ENCODE results near the gene RNF187. TPM values are rescaled to one million over a fixed set of nuclear protein-coding genes. Genes with fewer than 3 reads are reported as not detected.
"Not testable (repeated sequence)": the region's sequence is repeated elsewhere in the genome, so short reads cannot be mapped to it uniquely, and the experiment has no call there.

RNF187 gene
- total RNA-seq, 1 experiment from 2014 or later = 97.7 TPM

- ATAC-seq (peak; percentile 92), DNase-seq (peak; percentile 88)
- Histone ChIP-seq H3K9ac (ENCODE audit: low read length) (no peak overlapping the region), H2AFZ (ENCODE audit: low read length) (peak overlapping the region; percentile 74), H3K4me1 (ENCODE audit: insufficient read depth, low read length) (peaks cover 3% of the 10 kb centered on the region; the same call in 1 of the 2 replicates), H3K27ac (ENCODE audit: low read length) (no peak overlapping the region), H3F3A (ENCODE audit: low read length, unreplicated experiment) (no peaks in the 10 kb centered on the region), H3K27me3 (ENCODE audit: low read length) (no peaks in the 10 kb centered on the region), H3K9me2 (replicated peaks; ENCODE audit: low read length) (no peaks in the 10 kb centered on the region), H3K9me3 (ENCODE audit: low read length) (no peaks in the 10 kb centered on the region), H3K79me2 (ENCODE audit: low read length) (no peaks in the 10 kb centered on the region), H3K4me3 (ENCODE audit: low read length) (0 out of 2 replicates have a peak overlapping the region, but pooled peaks have one; percentile 14), H4K20me1 (ENCODE audit: low read length) (no peaks in the 10 kb centered on the region), H3K36me3 (ENCODE audit: low read depth, low read length) (no peaks in the 10 kb centered on the region), H3K4me2 (ENCODE audit: low read length) (peak overlapping the region; percentile 57)
- no TSS peak for BruUV-seq (replicated peaks)
- intact Hi-C loops (cut with micrococcal nuclease) = no loop called here
- CTCF ChIA-PET = no interaction called here
- TF ChIP-seq CTCF (conservative IDR thresholded peaks at IDR 0.05; ENCODE audit: low read depth, low read length) = peak; percentile 97
- TF ChIP-seq EZH2 (IDR thresholded peaks at IDR 0.05; ENCODE audit: low read length, unreplicated experiment) = no peak
- POLR2A ChIA-PET (ENCODE audit: unreplicated experiment) = no interaction called here
These were observed 14.0 kb downstream of the RNF187 start for GRCh38 chr1:228500901-228501871.

- ATAC-seq (no peak), DNase-seq (no peak)
- H3K4me1 ChIP-seq (ENCODE audit: insufficient read depth, low read length) = peaks cover 3% of the 10 kb centered on the region; the same call in 1 of the 2 replicates
- no peaks in the 10 kb centered on the region for H3K79me2 ChIP-seq (ENCODE audit: low read length)
- no peak overlapping the region for H2AFZ ChIP-seq (ENCODE audit: low read length)
- no peaks in the 10 kb centered on the region for H3K9me3 ChIP-seq (ENCODE audit: low read length)
- no peaks in the 10 kb centered on the region for H4K20me1 ChIP-seq (ENCODE audit: low read length)
- H3K4me3 ChIP-seq (ENCODE audit: low read length) = no peak overlapping the region
- ChIA-PET CTCF (no interaction called here), POLR2A (ENCODE audit: unreplicated experiment) (no interaction called here)
- H3K36me3 ChIP-seq (ENCODE audit: low read depth, low read length) = no peaks in the 10 kb centered on the region
- no peak overlapping the region for H3K27ac ChIP-seq (ENCODE audit: low read length)
- H3F3A ChIP-seq (ENCODE audit: low read length, unreplicated experiment) = no peaks in the 10 kb centered on the region
- intact Hi-C loops (cut with micrococcal nuclease) = no loop called here
- no TSS peak for BruUV-seq (replicated peaks)
- H3K9me2 ChIP-seq (replicated peaks; ENCODE audit: low read length) = no peaks in the 10 kb centered on the region
- 0 out of 2 replicates have a peak, but pooled peaks cover under 1% of the 10 kb centered on the region for H3K27me3 ChIP-seq (ENCODE audit: low read length)
- no peak overlapping the region for H3K4me2 ChIP-seq (ENCODE audit: low read length)
- TF ChIP-seq CTCF (conservative IDR thresholded peaks at IDR 0.05; ENCODE audit: low read depth, low read length) (no peak), EZH2 (IDR thresholded peaks at IDR 0.05; ENCODE audit: low read length, unreplicated experiment) (no peak), EZH2phosphoT487 (IDR thresholded peaks at IDR 0.05; ENCODE audit: borderline replicate concordance, low read length) (no peak)
- no peak overlapping the region for H3K9ac ChIP-seq (ENCODE audit: low read length)
These were observed 15.3 kb downstream of the RNF187 start for GRCh38 chr1:228502522-228502921.

- DNase-seq; POLR2A ChIA-PET (ENCODE audit: unreplicated experiment); intact Hi-C loops (cut with micrococcal nuclease); H3K27me3 ChIP-seq (ENCODE audit: low read length); BruUV-seq (replicated peaks); ATAC-seq; H3K9me2 ChIP-seq (replicated peaks; ENCODE audit: low read length); H4K20me1 ChIP-seq (ENCODE audit: low read length); CTCF ChIA-PET; H3K36me3 ChIP-seq (ENCODE audit: low read depth, low read length); H3K9me3 ChIP-seq (ENCODE audit: low read length); H3K4me2 ChIP-seq (ENCODE audit: low read length); H2AFZ ChIP-seq (ENCODE audit: low read length); H3K27ac ChIP-seq (ENCODE audit: low read length); H3K4me1 ChIP-seq (ENCODE audit: insufficient read depth, low read length); H3F3A ChIP-seq (ENCODE audit: low read length, unreplicated experiment); H3K4me3 ChIP-seq (ENCODE audit: low read length); H3K9ac ChIP-seq (ENCODE audit: low read length); H3K79me2 ChIP-seq (ENCODE audit: low read length): not testable (repeated sequence)
These were observed 18.8 kb downstream of the RNF187 start for GRCh38 chr1:228505944-228506343.

Data from PC-3 (cell line).